Coronary artery (tissue), 2 donors: ENCODE data around the gene ARAP2.

Experiments used
- DNase-seq: peaks from one replicate; pipeline ENCODE4 v3.0.0-alpha.2; 2017; ENCODE audit warnings: low spot score
- H3K27ac ChIP-seq, 2 donors: fragments of 200-600 bp; sonication (generic); one replicate each; pipeline ENCODE4 v1.5.1; 2016 to 2019
- H3K4me3 ChIP-seq: fragments of 200-600 bp; sonication (generic); 2 replicates; pipeline ENCODE4 v1.5.1; 2016; ENCODE audit warnings: mild to moderate bottlenecking, moderate library complexity
- TF ChIP-seq, protein P1 (sequence below): fragments of 200-600 bp; sonication (generic); IDR thresholded peaks from one replicate; pipeline ENCODE4 v1.5.1; 2019; ENCODE audit warnings: antibody characterized with exemption

The ARAP2 gene

DNA sequence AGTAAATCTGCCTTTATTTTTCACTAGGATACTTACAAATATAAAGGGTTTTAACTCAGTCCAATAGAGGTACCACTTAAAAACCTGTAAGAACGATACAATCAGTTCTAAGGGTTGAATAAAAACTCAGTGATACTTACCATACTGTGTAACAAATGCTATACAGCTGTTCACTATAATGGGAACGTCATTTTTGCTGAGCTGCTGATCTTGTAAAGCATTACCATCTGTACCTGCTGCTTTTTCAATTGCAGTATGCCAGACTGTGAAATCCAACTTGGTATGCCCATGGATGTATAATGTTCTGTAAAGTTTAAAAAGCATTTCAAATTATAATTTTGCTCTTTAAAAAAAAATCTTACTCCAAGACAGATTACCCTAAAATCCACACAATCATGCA is 111.2 kb downstream of the ARAP2 start:
- TF ChIP-seq, protein P1, sequence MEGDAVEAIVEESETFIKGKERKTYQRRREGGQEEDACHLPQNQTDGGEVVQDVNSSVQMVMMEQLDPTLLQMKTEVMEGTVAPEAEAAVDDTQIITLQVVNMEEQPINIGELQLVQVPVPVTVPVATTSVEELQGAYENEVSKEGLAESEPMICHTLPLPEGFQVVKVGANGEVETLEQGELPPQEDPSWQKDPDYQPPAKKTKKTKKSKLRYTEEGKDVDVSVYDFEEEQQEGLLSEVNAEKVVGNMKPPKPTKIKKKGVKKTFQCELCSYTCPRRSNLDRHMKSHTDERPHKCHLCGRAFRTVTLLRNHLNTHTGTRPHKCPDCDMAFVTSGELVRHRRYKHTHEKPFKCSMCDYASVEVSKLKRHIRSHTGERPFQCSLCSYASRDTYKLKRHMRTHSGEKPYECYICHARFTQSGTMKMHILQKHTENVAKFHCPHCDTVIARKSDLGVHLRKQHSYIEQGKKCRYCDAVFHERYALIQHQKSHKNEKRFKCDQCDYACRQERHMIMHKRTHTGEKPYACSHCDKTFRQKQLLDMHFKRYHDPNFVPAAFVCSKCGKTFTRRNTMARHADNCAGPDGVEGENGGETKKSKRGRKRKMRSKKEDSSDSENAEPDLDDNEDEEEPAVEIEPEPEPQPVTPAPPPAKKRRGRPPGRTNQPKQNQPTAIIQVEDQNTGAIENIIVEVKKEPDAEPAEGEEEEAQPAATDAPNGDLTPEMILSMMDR, result no peak
- H3K4me3 ChIP-seq, result no peak overlapping the region
- H3K27ac ChIP-seq, result no peak overlapping the region
- no peak for DNase-seq

DNA sequence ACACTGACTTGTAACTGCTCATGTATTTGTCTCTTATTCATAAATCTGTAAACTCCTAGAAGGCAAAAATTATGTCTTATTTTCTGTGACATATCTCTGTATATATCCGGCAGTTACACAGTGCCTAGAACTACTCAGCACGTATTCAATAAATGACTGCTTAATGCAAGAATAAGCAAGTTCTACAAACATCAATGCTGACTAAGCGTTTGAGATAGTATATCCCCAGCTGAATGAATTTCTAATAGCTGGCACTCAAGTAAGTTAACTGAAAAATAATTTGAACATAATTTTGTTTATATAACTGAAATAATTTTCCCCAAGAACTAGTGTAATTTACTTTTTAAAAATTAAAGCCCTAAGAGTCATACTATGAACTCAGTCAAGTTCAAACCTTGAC is 113.7 kb downstream of the ARAP2 start:
- TF ChIP-seq, protein P1, result no peak
- no peak for DNase-seq
- H3K4me3 ChIP-seq, result no peak overlapping the region
- H3K27ac ChIP-seq, result no peak overlapping the region

DNA sequence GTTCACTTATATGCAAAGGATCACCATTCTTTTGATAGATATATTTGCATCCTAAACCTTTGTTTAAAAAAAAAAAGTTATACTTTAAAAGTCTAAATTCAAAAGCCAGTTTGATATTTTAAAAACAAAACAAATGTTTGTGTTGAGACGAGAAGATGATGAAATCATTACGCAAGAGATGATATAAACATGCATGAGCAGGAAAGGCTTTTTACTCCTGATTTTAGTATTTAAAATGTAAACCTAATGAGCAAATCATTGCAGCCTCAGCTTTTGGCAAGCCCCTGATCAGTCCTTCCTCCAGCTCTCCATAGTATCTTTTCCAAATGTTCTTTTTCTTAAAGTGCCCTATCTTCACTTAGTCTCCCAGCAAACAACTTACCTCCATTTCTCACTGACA is 115.6 kb downstream of the ARAP2 start:
- DNase-seq, result no peak
- TF ChIP-seq, protein P1, result no peak
- Histone ChIP-seq H3K27ac (no peak overlapping the region), H3K4me3 (no peak overlapping the region)

DNA sequence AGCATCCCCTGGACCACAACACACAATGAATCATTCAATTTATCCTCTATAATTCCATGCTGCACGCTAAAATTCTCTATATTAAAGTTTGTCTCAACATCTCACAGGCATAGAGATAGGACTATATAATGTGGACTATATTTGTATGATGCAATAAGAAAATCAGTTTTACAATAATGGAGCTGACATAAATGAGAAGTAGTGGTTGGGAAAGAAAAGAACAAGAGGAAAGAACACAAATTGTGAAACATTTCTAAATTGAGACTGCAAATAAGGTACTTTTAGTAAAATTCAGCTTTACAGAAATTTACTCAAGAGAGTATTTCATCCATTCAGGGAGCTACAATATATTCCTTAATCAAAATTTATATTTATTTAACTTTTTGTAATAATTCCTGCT is 120.4 kb downstream of the ARAP2 start:
- no peak overlapping the region for H3K27ac ChIP-seq
- no peak overlapping the region for H3K4me3 ChIP-seq
- TF ChIP-seq, protein P1, result no peak
- no peak for DNase-seq

DNA sequence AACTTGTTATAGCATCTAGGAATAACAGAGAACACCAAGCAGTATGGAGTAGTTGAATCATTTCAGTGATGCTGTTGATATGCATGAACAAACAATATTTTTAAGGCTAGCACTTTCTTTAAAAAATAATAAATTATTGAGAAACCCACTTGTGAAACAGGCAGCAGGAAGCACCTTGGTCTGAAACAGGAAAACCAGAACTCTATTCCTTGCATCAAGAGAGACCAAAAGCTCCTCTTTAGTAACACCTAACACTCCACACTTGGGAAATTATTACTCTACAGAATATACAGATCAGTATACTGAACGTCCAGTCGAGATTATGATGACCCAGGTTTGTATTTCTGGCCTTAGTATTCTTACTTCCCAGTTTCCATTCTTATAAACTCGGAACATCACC is 129.0 kb downstream of the ARAP2 start:
- TF ChIP-seq, protein P1, result no peak
- Histone ChIP-seq H3K4me3 (no peak overlapping the region), H3K27ac (no peak overlapping the region)
- no peak for DNase-seq

DNA sequence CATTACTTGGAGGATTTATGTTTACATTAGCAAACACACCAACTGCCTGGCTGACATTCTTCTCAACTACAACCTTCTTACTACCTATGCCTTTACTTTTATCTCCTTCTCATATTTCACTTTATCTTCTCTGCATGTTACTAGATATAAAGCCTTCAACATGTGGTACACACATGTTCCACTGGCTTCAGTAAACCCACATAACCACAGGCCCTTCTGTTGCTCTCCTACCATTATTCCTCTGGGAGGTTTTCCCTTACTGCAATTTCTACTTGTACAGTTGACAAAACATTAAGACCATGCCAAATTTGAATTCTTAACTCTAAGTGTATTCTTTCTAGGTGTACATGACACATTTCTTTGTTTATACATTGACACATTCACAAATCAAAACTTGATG is 133.1 kb downstream of the ARAP2 start:
- Histone ChIP-seq H3K4me3 (no peak overlapping the region), H3K27ac (no peak overlapping the region)
- DNase-seq, result no peak
- TF ChIP-seq, protein P1, result no peak

DNA sequence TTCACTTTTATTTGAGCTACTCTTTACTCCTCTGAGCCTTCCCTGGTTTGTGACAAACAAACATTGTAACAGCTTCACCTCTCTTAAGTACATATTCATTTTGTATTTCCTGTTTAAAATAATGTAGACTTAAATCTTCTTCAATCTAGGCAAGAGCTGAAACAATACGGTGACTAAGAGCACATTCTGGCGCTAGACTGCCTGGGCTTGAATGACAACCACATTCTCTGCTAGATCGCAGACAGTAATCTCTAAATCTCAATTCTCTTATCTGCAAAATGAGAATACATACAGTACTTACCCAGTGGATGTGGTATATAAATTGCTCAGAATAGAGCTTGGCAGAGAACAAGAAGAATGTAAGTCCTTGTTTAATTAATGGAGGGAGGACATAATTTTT is 144.8 kb downstream of the ARAP2 start:
- no peak overlapping the region for H3K27ac ChIP-seq
- no peak overlapping the region for H3K4me3 ChIP-seq
- TF ChIP-seq, protein P1, result no peak
- DNase-seq, result no peak
